Prostate gland (tissue), 2 donors: ENCODE results near the gene ROR1. TPM values are rescaled to one million over a fixed set of nuclear protein-coding genes. Genes with fewer than 3 reads are reported as not detected.

Source experiments
- DNase-seq: peaks from one replicate; pipeline ENCODE4 v3.0.0-alpha.2; 2019; ENCODE audit warnings: low spot score
- H3K27ac ChIP-seq, 2 donors: fragments of 200-600 bp; sonication (generic); 2 replicates each; pipeline ENCODE4 v1.5.1; 2017 to 2019
- H3K27me3 ChIP-seq: fragments of 200-600 bp; sonication (generic); replicated peaks from 2 replicates; pipeline ENCODE4 v1.5.1; 2019; ENCODE audit not compliant: insufficient read depth
- H3K36me3 ChIP-seq, 2 donors: fragments of 200-600 bp; sonication (generic); 1 replicate in 1 of 2; 2 replicates in 1 of 2; pipeline versions ENCODE4 v1.5.1 to v1.8.1; 2017 to 2019
- H3K4me1 ChIP-seq: fragments of 200-600 bp; sonication (generic); replicated peaks from 2 replicates; pipeline ENCODE4 v1.5.1; 2019
- H3K4me3 ChIP-seq, 2 donors: fragments of 200-600 bp; sonication (generic); 2 replicates each; pipeline ENCODE4 v1.5.1; 2017 to 2019
- H3K9me3 ChIP-seq: fragments of 200-600 bp; sonication (generic); 2 replicates; pipeline ENCODE4 v1.5.1; 2017
- POLR2A ChIP-seq: fragments of 450-650 bp; IDR thresholded peaks from one replicate; pipeline ENCODE4 v1.6.1; 2016; ENCODE audit warnings: antibody characterized with exemption, mild to moderate bottlenecking
- POLR2AphosphoS5 ChIP-seq: sonication (generic); formaldehyde crosslinking; IDR thresholded peaks from one replicate; pipeline ENCODE4 v1.6.1; 2017; ENCODE audit warnings: antibody characterized with exemption
- whole genome bisulfite sequencing: methylation state at CpG from one replicate; pipeline ENCODE4 v1.1.5; 2018; 5-methylcytosine and 5-hydroxymethylcytosine counted together
- intact Hi-C: fragments of 100-400 bp; cut with DNase I; formaldehyde crosslinking; loops from one replicate; pipeline ENCODE4 v1.14.2; 2022
- total RNA-seq, 2 donors: library from RNA; depleted of rRNA; stranded (reverse); fragments of >200 nt; gene quantifications; one replicate each; pipeline ENCODE4 v1.1.0, GENCODE V29; 2016
- TF ChIP-seq, protein P1 (sequence below), 4 experiments: fragments of 200-600 bp in 2 of 4; fragments of 450-650 bp in 2 of 4; sonication (generic) in 2 of 4; IDR thresholded peaks; 1 replicate in 3 of 4; 2 replicates in 1 of 4; pipeline ENCODE4 v1.5.1; 2016 to 2019; ENCODE audit warnings: antibody characterized with exemption in 4 of 4, mild to moderate bottlenecking in 2 of 4, moderate library complexity in 2 of 4

Gene ROR1
- total RNA-seq, 2 donors from 2014 or later: 7.3 to 11.1 TPM

DNA sequence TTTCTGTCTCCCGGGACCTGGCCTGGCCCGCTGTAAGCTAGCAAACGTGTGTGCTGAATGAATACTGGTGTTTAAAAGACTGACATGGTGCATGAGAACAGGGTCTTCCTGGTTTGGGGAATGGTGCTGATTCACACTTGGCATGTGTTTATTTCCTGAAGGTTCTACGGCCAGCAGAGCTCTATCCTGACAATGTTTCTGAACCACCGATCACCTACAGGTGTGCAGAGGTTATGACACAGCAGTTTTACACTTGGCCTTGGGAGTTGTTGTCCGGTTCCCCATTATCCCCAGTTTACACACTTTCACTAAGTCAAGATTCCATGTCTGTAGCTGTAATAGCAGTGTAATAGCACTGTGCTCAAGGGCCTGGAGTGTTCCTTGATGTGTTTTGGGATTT is 127.3 kb downstream of the ROR1 start:
- H3K9me3 ChIP-seq: no peaks in the 10 kb centered on the region
- no peak for TF ChIP-seq POLR2A
- no peak for TF ChIP-seq POLR2AphosphoS5
- TF ChIP-seq, protein P1, sequence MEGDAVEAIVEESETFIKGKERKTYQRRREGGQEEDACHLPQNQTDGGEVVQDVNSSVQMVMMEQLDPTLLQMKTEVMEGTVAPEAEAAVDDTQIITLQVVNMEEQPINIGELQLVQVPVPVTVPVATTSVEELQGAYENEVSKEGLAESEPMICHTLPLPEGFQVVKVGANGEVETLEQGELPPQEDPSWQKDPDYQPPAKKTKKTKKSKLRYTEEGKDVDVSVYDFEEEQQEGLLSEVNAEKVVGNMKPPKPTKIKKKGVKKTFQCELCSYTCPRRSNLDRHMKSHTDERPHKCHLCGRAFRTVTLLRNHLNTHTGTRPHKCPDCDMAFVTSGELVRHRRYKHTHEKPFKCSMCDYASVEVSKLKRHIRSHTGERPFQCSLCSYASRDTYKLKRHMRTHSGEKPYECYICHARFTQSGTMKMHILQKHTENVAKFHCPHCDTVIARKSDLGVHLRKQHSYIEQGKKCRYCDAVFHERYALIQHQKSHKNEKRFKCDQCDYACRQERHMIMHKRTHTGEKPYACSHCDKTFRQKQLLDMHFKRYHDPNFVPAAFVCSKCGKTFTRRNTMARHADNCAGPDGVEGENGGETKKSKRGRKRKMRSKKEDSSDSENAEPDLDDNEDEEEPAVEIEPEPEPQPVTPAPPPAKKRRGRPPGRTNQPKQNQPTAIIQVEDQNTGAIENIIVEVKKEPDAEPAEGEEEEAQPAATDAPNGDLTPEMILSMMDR (IDR thresholded peaks at IDR 0.05): no peak
- 89% methylated on average over 6 of the region's 6 CpGs for WGBS
- no peak for DNase-seq
- no peaks in the 10 kb centered on the region for H3K36me3 ChIP-seq
- H3K27ac ChIP-seq: no peak overlapping the region
- H3K4me3 ChIP-seq: no peak overlapping the region
- H3K27me3 ChIP-seq: no peaks in the 10 kb centered on the region
- intact Hi-C loops: no loop called here
- H3K4me1 ChIP-seq: no peaks in the 10 kb centered on the region

DNA sequence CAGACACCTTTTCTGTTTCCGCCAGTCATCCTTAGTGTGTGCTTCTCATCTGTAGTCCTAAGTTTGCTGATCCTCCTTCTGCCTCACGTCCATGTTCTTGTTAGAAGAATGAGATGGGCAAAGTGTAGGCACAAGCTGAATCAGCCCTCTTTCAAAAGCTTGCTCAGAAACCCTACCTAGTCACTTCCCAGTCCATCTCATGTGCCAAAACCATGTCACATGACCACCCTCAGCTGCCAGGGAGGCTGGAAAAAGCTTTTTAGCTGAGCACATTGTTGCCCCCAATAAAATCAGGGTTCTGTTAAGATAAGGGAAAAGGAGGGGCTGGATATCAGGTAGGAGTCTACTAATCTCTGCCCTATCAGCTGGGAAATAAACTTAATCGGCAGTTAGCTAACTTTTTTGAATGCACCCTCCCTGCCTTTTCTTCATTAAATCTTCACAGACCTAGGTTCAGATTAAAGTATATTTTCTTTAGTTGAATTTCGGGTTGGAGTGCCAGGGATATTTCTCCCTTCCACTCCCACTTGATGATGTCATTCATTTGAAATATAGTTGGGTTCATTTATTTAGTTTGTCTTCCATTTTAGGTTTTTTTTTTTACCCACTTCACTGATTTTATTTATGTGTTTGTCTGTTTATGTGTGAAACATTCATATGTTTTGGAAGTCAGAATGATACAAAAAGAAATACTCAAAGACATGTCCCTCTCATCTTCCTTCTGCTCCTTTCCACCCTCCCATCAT is 129.2 kb downstream of the ROR1 start:
- Histone ChIP-seq H3K36me3 (no peaks in the 10 kb centered on the region), H3K27me3 (no peaks in the 10 kb centered on the region), H3K4me3 (no peak overlapping the region), H3K4me1 (no peaks in the 10 kb centered on the region), H3K9me3 (no peaks in the 10 kb centered on the region), H3K27ac (no peak overlapping the region)
- no peak for DNase-seq
- TF ChIP-seq POLR2A: no peak
- TF ChIP-seq, protein P1 (IDR thresholded peaks at IDR 0.05): no peak
- no peak for TF ChIP-seq POLR2AphosphoS5
- WGBS: 46% methylated on average over 4 of the region's 4 CpGs
- intact Hi-C loops: no loop called here

DNA sequence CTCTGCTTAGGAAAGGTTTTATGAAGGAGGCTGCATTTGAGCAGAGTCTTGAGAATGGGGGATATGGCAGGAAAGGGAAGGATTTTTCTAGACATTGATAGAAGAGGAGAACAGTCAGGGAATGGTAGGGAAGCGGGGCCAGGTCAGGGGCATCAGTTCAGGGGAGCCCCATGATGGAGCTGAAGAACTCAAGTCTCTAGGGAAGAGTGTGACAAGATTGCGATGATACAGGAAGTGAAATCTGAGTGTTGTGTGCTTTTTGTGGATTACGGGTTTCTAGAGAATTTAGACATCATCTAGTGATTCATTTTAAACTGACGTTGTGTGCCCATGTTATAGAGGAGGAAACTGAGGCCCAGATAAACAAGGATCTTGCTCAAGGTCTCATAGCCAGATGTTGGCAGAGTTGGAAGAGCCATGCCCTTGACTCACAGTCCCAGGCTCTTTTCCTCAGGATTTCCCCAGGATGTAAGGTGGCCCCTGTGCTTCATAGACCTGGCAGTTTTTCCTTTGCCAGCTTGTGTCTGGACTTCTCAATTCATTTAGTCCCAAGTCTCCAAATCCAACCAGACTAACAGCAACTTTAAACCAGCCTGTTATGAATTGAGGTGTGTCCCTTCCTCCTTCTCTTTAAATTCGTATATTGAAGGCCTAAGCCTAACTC is 130.3 kb downstream of the ROR1 start:
- Histone ChIP-seq H3K27me3 (no peaks in the 10 kb centered on the region), H3K9me3 (no peaks in the 10 kb centered on the region), H3K4me3 (no peak overlapping the region), H3K27ac (no peak overlapping the region), H3K4me1 (no peaks in the 10 kb centered on the region), H3K36me3 (no peaks in the 10 kb centered on the region)
- WGBS: 87% methylated on average over 5 of the region's 5 CpGs
- intact Hi-C loops: no loop called here
- no peak for TF ChIP-seq POLR2A
- no peak for TF ChIP-seq POLR2AphosphoS5
- no peak for DNase-seq

DNA sequence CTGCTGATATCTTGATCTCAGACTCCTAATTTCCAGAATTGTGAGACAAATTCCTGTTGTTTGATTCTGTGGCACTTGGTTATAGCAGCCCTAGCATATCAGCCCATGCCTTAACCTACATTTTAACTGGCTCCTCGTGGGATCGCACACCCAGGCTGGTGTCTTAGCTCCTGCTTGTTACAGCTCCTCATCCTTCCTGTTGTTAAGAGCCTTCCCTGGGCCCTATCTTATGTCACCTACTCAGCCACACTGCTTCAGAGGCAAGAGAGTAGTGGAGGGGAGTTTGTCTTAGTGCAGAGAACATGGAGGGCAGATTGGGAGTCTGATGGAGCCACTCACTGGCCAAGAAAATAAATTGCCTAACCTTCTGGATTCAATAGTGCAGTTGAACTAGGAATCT is 131.0 kb downstream of the ROR1 start:
- no peaks in the 10 kb centered on the region for H3K36me3 ChIP-seq
- H3K27me3 ChIP-seq: no peaks in the 10 kb centered on the region
- no peak overlapping the region for H3K4me3 ChIP-seq
- intact Hi-C loops: no loop called here
- no peak overlapping the region for H3K27ac ChIP-seq
- 96% methylated on average over 2 of the region's 2 CpGs for WGBS
- TF ChIP-seq POLR2A (no peak), POLR2AphosphoS5 (no peak)
- TF ChIP-seq, protein P1 (IDR thresholded peaks at IDR 0.05): no peak
- no peaks in the 10 kb centered on the region for H3K4me1 ChIP-seq
- no peaks in the 10 kb centered on the region for H3K9me3 ChIP-seq
- DNase-seq: no peak

DNA sequence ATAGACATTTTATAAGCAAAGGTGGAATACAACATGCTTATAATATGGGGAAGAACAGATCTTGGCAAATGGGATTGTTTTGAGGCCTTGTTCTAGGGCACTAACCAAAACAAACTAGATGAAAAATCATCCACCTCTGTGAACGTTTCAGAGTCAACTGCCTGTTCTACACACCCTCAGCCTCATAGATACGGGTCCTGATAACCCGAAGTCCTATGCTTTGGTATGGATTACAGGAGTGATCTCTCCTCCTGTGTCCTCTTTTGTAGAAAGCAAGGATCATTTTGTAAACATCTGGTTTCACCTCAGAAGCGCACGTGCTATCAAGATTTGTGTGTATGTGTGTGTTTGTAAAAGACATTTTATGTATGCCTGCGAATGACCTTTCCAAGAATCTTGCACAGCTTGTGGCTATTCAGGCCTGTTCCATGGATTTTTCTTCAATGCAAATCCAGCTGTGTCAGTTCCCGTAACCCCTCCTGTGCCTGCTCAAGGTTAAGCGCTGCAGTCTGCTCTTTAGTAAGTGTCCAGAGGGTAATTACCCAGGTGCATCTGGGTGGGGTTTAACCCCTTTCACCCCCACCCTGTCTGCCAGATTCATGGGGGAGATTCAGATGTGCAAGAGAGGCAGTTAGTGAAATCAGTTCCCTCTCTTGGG is 132.4 kb downstream of the ROR1 start:
- Histone ChIP-seq H3K4me3 (no peak overlapping the region), H3K9me3 (no peaks in the 10 kb centered on the region), H3K36me3 (no peaks in the 10 kb centered on the region), H3K27ac (no peak overlapping the region), H3K27me3 (no peaks in the 10 kb centered on the region), H3K4me1 (no peaks in the 10 kb centered on the region)
- TF ChIP-seq POLR2A (no peak), POLR2AphosphoS5 (no peak)
- TF ChIP-seq, protein P1 (IDR thresholded peaks at IDR 0.05): no peak
- no peak for DNase-seq
- intact Hi-C loops: no loop called here
- WGBS: 59% methylated on average over 8 of the region's 8 CpGs
